ENCODE measurements around the gene PCCA.

- TF ChIP-seq, protein P1, sequence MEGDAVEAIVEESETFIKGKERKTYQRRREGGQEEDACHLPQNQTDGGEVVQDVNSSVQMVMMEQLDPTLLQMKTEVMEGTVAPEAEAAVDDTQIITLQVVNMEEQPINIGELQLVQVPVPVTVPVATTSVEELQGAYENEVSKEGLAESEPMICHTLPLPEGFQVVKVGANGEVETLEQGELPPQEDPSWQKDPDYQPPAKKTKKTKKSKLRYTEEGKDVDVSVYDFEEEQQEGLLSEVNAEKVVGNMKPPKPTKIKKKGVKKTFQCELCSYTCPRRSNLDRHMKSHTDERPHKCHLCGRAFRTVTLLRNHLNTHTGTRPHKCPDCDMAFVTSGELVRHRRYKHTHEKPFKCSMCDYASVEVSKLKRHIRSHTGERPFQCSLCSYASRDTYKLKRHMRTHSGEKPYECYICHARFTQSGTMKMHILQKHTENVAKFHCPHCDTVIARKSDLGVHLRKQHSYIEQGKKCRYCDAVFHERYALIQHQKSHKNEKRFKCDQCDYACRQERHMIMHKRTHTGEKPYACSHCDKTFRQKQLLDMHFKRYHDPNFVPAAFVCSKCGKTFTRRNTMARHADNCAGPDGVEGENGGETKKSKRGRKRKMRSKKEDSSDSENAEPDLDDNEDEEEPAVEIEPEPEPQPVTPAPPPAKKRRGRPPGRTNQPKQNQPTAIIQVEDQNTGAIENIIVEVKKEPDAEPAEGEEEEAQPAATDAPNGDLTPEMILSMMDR (conservative IDR thresholded peaks at IDR 0.05): no peak
- TF ChIP-seq EZH2 (IDR thresholded peaks at IDR 0.05; ENCODE audit: low read depth): no peak
Measured at GRCh38 chr13:100528353-100528752, 439.5 kb downstream of the PCCA start.

Measured in PC-9 (cell line).